ENCODE results near the gene BCKDHB. TPM values are rescaled to one million over a fixed set of nuclear protein-coding genes. Genes with fewer than 3 reads are reported as not detected.

BCKDHB gene
- total and polyA plus RNA-seq, 7 donors, result 15.1 to 43.2 (median 20.3) TPM

DNA sequence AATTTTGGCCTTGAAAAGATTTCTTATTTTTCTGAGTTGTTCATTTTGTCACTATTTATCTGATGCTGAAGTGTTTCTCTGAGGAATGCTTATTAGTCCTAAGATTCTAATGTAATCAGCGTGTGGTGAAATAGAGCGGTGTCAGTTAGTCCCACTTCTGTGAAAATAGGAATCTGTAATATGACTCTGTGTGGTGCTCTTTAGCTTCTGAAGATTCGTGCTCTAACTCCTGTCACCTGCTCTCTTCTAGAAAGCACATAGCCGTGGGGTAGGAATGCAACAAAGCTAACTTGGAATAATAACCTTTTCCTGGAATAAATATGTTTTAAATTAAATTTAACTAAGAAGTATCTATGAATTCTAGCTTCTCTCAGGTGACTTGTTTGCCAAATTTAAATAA is 90.4 kb downstream of the BCKDHB start:
- Histone ChIP-seq H3K9me3 (no peaks in the 10 kb centered on the region), H3K27me3 (no peaks in the 10 kb centered on the region), H3K36me3 (no peaks in the 10 kb centered on the region), H3K4me1 (peaks cover 0 to 15% (median 8%) of the 10 kb centered on the region in 4 donors), H3K4me3 (no peak overlapping the region), H3K27ac (no peak overlapping the region)
- DNase-seq, result no peak
- no peak for TF ChIP-seq EP300 (IDR thresholded peaks at IDR 0.05)
- no peak for TF ChIP-seq POLR2AphosphoS5 (IDR thresholded peaks at IDR 0.05)
- TF ChIP-seq, protein P1, sequence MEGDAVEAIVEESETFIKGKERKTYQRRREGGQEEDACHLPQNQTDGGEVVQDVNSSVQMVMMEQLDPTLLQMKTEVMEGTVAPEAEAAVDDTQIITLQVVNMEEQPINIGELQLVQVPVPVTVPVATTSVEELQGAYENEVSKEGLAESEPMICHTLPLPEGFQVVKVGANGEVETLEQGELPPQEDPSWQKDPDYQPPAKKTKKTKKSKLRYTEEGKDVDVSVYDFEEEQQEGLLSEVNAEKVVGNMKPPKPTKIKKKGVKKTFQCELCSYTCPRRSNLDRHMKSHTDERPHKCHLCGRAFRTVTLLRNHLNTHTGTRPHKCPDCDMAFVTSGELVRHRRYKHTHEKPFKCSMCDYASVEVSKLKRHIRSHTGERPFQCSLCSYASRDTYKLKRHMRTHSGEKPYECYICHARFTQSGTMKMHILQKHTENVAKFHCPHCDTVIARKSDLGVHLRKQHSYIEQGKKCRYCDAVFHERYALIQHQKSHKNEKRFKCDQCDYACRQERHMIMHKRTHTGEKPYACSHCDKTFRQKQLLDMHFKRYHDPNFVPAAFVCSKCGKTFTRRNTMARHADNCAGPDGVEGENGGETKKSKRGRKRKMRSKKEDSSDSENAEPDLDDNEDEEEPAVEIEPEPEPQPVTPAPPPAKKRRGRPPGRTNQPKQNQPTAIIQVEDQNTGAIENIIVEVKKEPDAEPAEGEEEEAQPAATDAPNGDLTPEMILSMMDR (IDR thresholded peaks at IDR 0.05), result no peak
- no peak for TF ChIP-seq POLR2A (IDR thresholded peaks at IDR 0.05)
- intact Hi-C loops (cut with DNase I), result no loop called here
- WGBS, 2 donors, result 93% methylated on average over 4 of the region's 4 CpGs

DNA sequence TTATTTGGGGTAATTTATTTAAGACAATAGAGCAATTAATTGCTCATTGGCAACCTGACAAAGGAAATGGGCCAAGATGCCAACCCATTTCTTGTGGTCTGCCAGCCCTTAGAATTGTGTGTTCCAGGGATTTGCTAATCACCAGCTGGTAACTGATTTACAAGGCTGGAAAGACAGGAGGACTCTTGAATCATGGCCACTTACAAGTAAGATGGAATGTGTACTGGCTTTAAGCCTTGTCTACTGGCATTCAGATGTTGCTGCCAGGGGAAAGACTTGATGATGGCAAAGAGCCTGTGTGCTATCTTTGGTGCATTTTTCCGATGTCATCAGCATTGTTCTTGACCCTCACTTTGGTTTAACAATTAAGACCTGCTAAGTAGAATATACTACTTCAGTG is 91.0 kb downstream of the BCKDHB start:
- WGBS, 2 donors, result 88 to 97% methylated on average over 1 of the region's 1 CpG
- no peaks in the 10 kb centered on the region for H3K9me3 ChIP-seq
- intact Hi-C loops (cut with DNase I), result no loop called here

DNA sequence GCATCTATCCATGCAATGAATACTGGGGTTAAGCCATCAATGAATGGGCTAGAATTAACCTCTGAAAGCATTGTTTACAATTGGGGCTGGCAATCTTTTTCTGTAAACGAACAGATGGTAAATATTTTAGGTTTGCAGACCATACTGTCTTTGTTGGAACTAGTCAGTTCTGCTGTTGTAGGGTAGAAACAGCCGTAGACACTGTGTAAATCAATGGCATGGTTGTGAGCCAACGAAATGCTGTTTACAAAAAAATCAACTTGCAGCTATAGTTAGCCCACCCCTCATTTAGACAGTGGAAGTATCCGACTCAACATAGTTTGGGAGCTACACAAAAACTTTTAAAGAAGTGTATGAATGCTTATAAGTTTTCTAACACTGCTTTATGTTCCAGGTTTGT is 91.5 kb downstream of the BCKDHB start:
- intact Hi-C loops (cut with DNase I), result no loop called here
- Histone ChIP-seq H3K36me3 (peaks cover 0 to under 1% (median 0%) of the 10 kb centered on the region in 4 donors), H3K4me3 (no peak overlapping the region), H3K9me3 (no peaks in the 10 kb centered on the region), H3K4me1 (peaks cover 0 to 15% (median 8%) of the 10 kb centered on the region in 4 donors), H3K27ac (no peak overlapping the region), H3K27me3 (no peaks in the 10 kb centered on the region)
- TF ChIP-seq EP300 (IDR thresholded peaks at IDR 0.05) (no peak), POLR2AphosphoS5 (IDR thresholded peaks at IDR 0.05) (no peak), POLR2A (IDR thresholded peaks at IDR 0.05) (no peak)
- TF ChIP-seq, protein P1 (IDR thresholded peaks at IDR 0.05), result no peak
- no peak for DNase-seq
- WGBS, 2 donors, result 79 to 84% methylated on average over 4 of the region's 4 CpGs

More for the DNA sequence above, 91.0 kb downstream of the BCKDHB start:
- H3K27me3 ChIP-seq, result no peaks in the 10 kb centered on the region
- no peaks in the 10 kb centered on the region for H3K36me3 ChIP-seq
- H3K4me1 ChIP-seq, result peaks cover 0 to 15% (median 8%) of the 10 kb centered on the region in 4 donors
- H3K4me3 ChIP-seq, result no peak overlapping the region
- no peak overlapping the region for H3K27ac ChIP-seq
- TF ChIP-seq, protein P1 (IDR thresholded peaks at IDR 0.05), result no peak
- no peak for TF ChIP-seq POLR2A (IDR thresholded peaks at IDR 0.05)
- TF ChIP-seq POLR2AphosphoS5 (IDR thresholded peaks at IDR 0.05), result peak in 3 of 4 donors; percentile 30 to 77 (median 76)
- TF ChIP-seq EP300 (IDR thresholded peaks at IDR 0.05), result peak in 1 of 4 donors; percentile 21
- no peak for DNase-seq

DNA sequence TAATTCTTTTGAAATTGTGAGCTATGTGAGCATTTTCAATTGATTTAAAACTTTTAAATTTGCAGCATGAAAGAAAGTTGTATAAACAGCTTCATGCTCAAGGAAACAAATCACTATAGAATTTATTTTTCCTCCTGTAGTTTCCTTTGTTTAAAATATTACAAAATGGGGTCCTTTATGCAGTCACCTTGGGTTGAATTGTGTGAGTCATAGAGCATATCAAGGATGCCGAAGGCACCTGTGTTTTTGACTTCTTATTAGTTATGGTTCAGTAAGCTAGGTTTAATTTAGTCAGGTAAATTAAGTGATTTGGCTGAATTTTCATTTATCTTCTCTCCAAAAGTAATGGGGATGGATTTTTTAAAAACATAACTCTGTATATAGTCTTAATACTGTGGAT is 96.8 kb downstream of the BCKDHB start:
- intact Hi-C loops (cut with DNase I), result no loop called here
- peaks cover 0 to 4% (median 0%) of the 10 kb centered on the region in 4 donors for H3K36me3 ChIP-seq
- no peak overlapping the region for H3K4me3 ChIP-seq
- H3K27me3 ChIP-seq, result no peaks in the 10 kb centered on the region
- no peak for TF ChIP-seq POLR2A (IDR thresholded peaks at IDR 0.05)
- TF ChIP-seq, protein P1 (IDR thresholded peaks at IDR 0.05), result no peak
- TF ChIP-seq POLR2AphosphoS5 (IDR thresholded peaks at IDR 0.05), result no peak
- TF ChIP-seq EP300 (IDR thresholded peaks at IDR 0.05), result no peak
- peaks cover 0 to 9% (median 0%) of the 10 kb centered on the region in 4 donors for H3K4me1 ChIP-seq
- WGBS, 2 donors, result 87 to 92% methylated on average over 1 of the region's 1 CpG
- no peak overlapping the region for H3K27ac ChIP-seq
- H3K9me3 ChIP-seq, result no peaks in the 10 kb centered on the region
- no peak for DNase-seq

DNA sequence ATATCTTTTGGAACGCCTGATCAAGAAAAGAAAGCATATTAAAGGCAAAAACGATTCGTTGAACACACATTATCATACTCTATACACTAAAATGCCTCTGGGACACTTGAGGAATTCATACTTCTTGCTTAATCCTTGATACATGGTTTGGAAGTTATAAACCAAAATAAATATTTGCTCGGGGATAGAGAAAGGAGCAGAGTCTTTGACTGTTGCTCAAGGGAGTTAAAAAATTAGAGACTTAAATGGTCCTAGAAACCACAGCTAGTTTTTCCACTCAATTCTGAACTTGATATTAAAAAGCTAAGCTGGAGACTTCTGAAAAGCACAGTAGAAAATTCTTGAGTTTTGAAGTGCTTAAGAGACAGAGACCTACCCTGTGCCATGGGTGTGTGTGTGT is 98.9 kb downstream of the BCKDHB start:
- Histone ChIP-seq H3K36me3 (peaks cover 0 to 4% (median 0%) of the 10 kb centered on the region in 4 donors), H3K9me3 (no peaks in the 10 kb centered on the region), H3K27me3 (no peaks in the 10 kb centered on the region), H3K27ac (no peak overlapping the region), H3K4me1 (peaks cover 0 to 24% (median under 1%) of the 10 kb centered on the region in 4 donors), H3K4me3 (no peak overlapping the region)
- 82 to 91% methylated on average over 4 of the region's 4 CpGs for WGBS, 2 donors
- TF ChIP-seq, protein P1 (IDR thresholded peaks at IDR 0.05), result no peak
- TF ChIP-seq POLR2AphosphoS5 (IDR thresholded peaks at IDR 0.05), result no peak
- no peak for TF ChIP-seq POLR2A (IDR thresholded peaks at IDR 0.05)
- intact Hi-C loops (cut with DNase I), result no loop called here
- DNase-seq, result no peak
